ENCODE results near the gene ABCC1. TPM values are rescaled to one million over a fixed set of nuclear protein-coding genes. Genes with fewer than 3 reads are reported as not detected.

The ABCC1 gene
- total RNA-seq, 1 experiment from 2014 or later, result 46.3 TPM

DNA sequence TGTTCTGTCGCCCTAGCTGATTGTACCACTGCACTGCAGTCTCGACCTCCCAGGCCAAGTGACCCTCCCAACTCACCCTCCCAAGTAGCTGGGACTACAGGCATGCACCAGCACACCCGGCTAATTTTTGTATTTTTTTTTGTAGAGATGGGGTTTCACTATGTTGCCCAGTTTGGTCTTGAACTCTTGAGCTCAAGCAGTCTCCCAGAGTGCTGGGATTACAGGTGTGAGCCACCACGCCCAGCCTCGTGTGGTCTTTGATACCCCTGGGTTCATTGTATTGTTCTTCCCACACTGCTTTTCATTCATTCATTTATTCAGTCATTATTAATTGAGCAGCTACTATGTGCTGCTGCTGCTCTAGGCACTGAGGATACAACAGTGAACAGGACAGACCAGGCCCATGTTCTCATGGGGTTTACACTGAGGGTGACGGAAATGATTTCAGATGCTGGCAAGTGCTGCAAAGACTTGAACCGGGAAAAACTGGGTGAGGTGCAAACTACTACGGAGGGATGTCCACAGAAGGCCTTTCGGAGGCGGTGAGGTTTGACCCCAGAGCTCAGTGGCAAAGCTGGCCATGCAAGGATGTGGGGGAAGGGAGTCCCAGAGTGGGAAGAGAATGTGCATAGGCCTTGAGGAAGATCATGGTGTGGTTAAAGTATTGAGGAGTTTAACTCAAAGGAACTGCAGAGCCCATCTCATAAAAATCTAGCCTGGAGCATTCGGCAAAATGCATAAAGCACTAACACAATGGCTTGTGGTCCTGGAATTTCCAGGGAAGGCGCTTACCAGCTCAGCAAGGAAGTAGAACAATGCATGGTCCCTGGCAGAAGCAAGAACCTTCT, 10.9 kb downstream of the ABCC1 start:
- Mint-ChIP-seq H3K27me3 (ENCODE audit: unreplicated experiment) (no peaks in the 10 kb centered on the region), H3K4me1 (ENCODE audit: low read depth, unreplicated experiment) (peaks cover 16% of the 10 kb centered on the region), H3K9me3 (ENCODE audit: low read depth, unreplicated experiment) (peaks cover 7% of the 10 kb centered on the region), H3K36me3 (ENCODE audit: insufficient read depth, unreplicated experiment) (no peaks in the 10 kb centered on the region), H3K27ac (ENCODE audit: unreplicated experiment) (no peak overlapping the region), H3K4me3 (ENCODE audit: low read depth, unreplicated experiment) (no peak overlapping the region)
- TF ChIP-seq, protein P1, sequence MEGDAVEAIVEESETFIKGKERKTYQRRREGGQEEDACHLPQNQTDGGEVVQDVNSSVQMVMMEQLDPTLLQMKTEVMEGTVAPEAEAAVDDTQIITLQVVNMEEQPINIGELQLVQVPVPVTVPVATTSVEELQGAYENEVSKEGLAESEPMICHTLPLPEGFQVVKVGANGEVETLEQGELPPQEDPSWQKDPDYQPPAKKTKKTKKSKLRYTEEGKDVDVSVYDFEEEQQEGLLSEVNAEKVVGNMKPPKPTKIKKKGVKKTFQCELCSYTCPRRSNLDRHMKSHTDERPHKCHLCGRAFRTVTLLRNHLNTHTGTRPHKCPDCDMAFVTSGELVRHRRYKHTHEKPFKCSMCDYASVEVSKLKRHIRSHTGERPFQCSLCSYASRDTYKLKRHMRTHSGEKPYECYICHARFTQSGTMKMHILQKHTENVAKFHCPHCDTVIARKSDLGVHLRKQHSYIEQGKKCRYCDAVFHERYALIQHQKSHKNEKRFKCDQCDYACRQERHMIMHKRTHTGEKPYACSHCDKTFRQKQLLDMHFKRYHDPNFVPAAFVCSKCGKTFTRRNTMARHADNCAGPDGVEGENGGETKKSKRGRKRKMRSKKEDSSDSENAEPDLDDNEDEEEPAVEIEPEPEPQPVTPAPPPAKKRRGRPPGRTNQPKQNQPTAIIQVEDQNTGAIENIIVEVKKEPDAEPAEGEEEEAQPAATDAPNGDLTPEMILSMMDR (IDR thresholded peaks at IDR 0.05; ENCODE audit: unreplicated experiment), result no peak
- CTCF ChIA-PET, result interaction anchor here (0.6 kb wide), 1 partner anchor 26 kb away, joined by 3 read pairs; no protein-coding TSS in a partner anchor
- DNase-seq, result no peak
- no TSS peak for BruUV-seq (replicated peaks)
- intact Hi-C loops (cut with micrococcal nuclease; ENCODE audit: unreplicated experiment), result no loop called here

DNA sequence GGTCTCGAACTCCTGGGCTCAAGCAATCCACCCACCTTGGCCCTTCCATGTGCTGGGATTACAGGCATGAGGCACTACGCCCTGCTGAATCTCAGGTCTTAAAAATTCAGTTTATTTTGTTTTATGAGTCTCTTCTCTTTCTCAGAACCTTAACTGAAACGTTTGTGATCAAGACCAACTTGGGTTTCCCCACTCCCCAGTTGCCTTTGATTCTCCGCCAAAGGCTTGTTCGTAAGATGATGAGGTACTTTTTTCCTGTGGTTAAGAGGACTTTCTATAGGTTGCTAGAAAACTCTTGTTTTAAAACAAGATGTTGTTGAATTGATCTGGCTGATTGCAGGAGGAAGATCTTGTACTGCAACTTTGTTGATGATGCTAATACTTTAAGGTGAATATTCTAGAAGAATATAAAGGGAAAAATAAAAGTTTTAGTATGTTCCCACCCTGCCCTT, 11.7 kb downstream of the ABCC1 start:
- no TSS peak for BruUV-seq (replicated peaks)
- H3K9me3 Mint-ChIP-seq (ENCODE audit: low read depth, unreplicated experiment), result peaks cover 7% of the 10 kb centered on the region
- CTCF ChIA-PET, result no interaction called here
- H3K27ac Mint-ChIP-seq (ENCODE audit: unreplicated experiment), result no peak overlapping the region
- peaks cover 10% of the 10 kb centered on the region for H3K4me1 Mint-ChIP-seq (ENCODE audit: low read depth, unreplicated experiment)
- H3K4me3 Mint-ChIP-seq (ENCODE audit: low read depth, unreplicated experiment), result no peak overlapping the region
- intact Hi-C loops (cut with micrococcal nuclease; ENCODE audit: unreplicated experiment), result no loop called here
- no peaks in the 10 kb centered on the region for H3K27me3 Mint-ChIP-seq (ENCODE audit: unreplicated experiment)
- no peak for DNase-seq
- TF ChIP-seq, protein P1 (IDR thresholded peaks at IDR 0.05; ENCODE audit: unreplicated experiment), result no peak
- H3K36me3 Mint-ChIP-seq (ENCODE audit: insufficient read depth, unreplicated experiment), result no peaks in the 10 kb centered on the region

DNA sequence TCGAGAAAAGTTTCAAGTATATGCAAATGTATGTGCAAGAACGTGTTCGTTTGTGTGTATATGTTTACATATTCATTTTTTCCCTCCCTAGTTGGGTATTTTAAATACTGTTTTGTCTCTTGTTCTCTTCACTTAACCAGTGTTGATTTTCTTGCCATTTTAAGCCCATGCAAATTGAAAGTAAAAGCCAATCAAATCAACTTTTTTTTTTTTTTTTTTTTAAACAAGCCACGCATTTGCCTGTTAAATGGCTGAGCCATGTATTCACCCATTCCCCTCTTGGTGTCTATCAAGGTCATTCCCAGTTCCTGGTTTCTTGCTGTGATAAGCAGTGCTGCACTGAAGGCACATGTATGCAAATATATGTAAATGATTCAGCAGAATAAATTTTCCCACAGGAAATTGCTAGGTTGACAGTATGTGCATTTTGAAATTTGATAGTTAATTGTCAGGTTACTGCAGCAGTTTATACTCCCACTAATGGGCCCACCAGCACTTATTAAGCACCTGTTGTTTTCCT, 12.2 kb downstream of the ABCC1 start:
- DNase-seq, result no peak
- intact Hi-C loops (cut with micrococcal nuclease; ENCODE audit: unreplicated experiment), result no loop called here
- no TSS peak for BruUV-seq (replicated peaks)
- peaks cover 1% of the 10 kb centered on the region for H3K36me3 Mint-ChIP-seq (ENCODE audit: insufficient read depth, unreplicated experiment)
- H3K27me3 Mint-ChIP-seq (ENCODE audit: unreplicated experiment), result no peaks in the 10 kb centered on the region
- TF ChIP-seq, protein P1 (IDR thresholded peaks at IDR 0.05; ENCODE audit: unreplicated experiment), result no peak
- no peak overlapping the region for H3K4me3 Mint-ChIP-seq (ENCODE audit: low read depth, unreplicated experiment)
- CTCF ChIA-PET, result no interaction called here
- no peak overlapping the region for H3K27ac Mint-ChIP-seq (ENCODE audit: unreplicated experiment)
- H3K4me1 Mint-ChIP-seq (ENCODE audit: low read depth, unreplicated experiment), result peaks cover 12% of the 10 kb centered on the region
- H3K9me3 Mint-ChIP-seq (ENCODE audit: low read depth, unreplicated experiment), result peaks cover 7% of the 10 kb centered on the region

DNA sequence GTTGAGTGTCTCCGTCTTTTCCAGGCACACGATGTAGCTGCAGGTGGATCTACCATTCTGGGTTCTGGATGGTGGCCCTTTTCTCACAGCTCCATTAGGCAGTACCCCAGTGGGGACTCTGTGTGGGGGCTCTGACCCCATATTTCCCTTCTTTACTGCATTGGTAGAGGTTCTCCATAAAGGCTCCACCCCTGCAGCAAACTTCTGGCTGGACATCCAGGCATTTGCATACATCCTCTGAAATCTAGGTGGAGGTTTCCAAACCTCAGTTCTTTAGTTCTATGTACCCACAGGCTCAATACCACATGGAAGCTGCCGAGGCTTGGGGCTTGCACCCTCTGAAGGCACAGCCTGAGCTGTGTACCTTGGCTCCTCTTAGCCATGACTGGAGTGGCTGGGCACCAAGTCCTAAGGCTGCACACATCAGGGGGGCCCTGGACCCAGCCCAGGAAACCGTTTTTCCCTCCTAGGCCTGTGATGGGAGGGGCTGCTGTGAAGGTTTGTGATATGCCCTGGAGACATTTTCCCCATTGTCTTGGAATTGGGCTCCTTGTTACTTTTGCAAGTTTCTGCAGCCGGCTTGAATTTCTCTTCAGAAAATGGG, 14.0 kb downstream of the ABCC1 start:
- Mint-ChIP-seq H3K9me3 (ENCODE audit: low read depth, unreplicated experiment) (peaks cover 7% of the 10 kb centered on the region), H3K27me3 (ENCODE audit: unreplicated experiment) (no peaks in the 10 kb centered on the region), H3K27ac (ENCODE audit: unreplicated experiment) (no peak overlapping the region), H3K4me3 (ENCODE audit: low read depth, unreplicated experiment) (no peak overlapping the region), H3K4me1 (ENCODE audit: low read depth, unreplicated experiment) (peaks cover 20% of the 10 kb centered on the region), H3K36me3 (ENCODE audit: insufficient read depth, unreplicated experiment) (peaks cover 7% of the 10 kb centered on the region)
- intact Hi-C loops (cut with micrococcal nuclease; ENCODE audit: unreplicated experiment), result no loop called here
- no peak for DNase-seq
- CTCF ChIA-PET, result interaction anchor here (0.7 kb wide), 1 partner anchor 220 kb away, joined by 4 read pairs; no protein-coding TSS in a partner anchor
- no TSS peak for BruUV-seq (replicated peaks)
- TF ChIP-seq, protein P1 (IDR thresholded peaks at IDR 0.05; ENCODE audit: unreplicated experiment), result no peak

Measured in Calu3 (cell line).